ENCODE results near the gene LAYN.

The LAYN gene

DNA sequence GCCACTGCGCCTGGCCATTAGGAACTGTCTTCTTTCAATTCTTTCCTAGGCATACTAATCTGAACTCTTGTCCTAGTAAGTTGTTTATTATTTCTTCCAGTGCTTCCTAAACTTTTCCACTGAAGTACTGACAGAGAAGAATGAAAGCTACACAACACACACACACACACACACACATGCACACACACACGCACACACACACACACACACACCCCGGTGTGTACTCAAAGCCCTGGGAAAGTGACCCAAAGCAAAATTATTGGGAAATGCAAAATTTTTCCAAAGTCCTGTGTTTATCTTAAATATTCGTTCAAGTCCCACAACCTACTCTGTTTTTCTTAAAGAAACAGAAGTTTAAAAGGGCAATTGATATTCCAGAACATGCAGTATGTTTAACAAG lies 42.4 kb downstream of the LAYN start:
- TF ChIP-seq, protein P1, sequence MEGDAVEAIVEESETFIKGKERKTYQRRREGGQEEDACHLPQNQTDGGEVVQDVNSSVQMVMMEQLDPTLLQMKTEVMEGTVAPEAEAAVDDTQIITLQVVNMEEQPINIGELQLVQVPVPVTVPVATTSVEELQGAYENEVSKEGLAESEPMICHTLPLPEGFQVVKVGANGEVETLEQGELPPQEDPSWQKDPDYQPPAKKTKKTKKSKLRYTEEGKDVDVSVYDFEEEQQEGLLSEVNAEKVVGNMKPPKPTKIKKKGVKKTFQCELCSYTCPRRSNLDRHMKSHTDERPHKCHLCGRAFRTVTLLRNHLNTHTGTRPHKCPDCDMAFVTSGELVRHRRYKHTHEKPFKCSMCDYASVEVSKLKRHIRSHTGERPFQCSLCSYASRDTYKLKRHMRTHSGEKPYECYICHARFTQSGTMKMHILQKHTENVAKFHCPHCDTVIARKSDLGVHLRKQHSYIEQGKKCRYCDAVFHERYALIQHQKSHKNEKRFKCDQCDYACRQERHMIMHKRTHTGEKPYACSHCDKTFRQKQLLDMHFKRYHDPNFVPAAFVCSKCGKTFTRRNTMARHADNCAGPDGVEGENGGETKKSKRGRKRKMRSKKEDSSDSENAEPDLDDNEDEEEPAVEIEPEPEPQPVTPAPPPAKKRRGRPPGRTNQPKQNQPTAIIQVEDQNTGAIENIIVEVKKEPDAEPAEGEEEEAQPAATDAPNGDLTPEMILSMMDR (IDR thresholded peaks at IDR 0.05; ENCODE audit: extremely low read depth, insufficient read depth, missing control alignments), result no peak
- in situ Hi-C loops (cut with MboI; ENCODE audit: low pct_unique_long_range_greater_than_20kb, low sequenced_read_pairs, unreplicated experiment), result loop anchor here (10.0 kb wide), 1 partner anchor 262 kb away; no protein-coding TSS in a partner anchor
- DNase-seq (ENCODE audit: low spot score), result no peak

DNA sequence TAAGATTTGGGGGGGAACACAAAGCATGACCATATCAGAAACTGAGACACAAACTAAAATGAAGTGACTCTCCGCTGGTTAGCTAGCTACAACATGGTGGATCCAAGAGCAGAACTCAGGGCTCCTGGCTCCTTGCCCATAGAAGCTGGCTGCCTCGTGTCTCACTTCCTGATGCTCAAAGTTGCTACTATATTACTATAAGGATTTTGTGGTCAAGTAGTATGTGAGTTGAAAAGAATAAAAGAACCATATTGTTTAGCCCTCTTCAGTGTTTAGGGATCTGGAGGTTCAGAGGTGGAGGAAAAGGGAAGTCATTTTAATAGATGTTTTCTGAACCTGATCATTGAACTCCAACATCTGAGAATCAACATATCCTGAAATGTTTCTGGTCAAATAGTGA lies 44.9 kb downstream of the LAYN start:
- DNase-seq (ENCODE audit: low spot score), result no peak
- in situ Hi-C loops (cut with MboI; ENCODE audit: low pct_unique_long_range_greater_than_20kb, low sequenced_read_pairs, unreplicated experiment), result loop anchor here (10.0 kb wide), 1 partner anchor 259 kb away; no protein-coding TSS in a partner anchor
- TF ChIP-seq, protein P1 (IDR thresholded peaks at IDR 0.05; ENCODE audit: extremely low read depth, insufficient read depth, missing control alignments), result no peak

DNA sequence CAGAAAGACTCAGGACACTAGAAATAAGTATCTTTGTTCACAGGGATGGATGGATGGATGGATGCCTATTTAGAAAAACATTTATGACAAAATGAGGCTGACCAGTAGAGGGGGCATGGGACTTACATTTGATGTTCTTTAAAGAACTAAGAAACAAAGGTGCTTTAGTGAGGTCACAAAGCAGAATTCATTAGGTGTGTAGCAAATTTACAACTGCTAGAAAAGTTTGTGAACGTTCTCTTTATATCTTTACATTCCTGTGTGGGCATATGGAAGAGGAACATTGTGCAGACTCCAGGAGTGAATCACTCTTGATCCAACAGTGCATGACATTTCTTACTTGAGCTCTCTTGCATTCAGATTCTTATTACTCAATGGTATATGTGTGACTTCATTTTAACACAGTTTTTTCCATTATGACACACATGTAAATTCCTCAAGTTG lies 45.9 kb downstream of the LAYN start:
- in situ Hi-C loops (cut with MboI; ENCODE audit: low pct_unique_long_range_greater_than_20kb, low sequenced_read_pairs, unreplicated experiment), result loop anchor here (10.0 kb wide), 1 partner anchor 258 kb away; no protein-coding TSS in a partner anchor
- peak; percentile 43 for DNase-seq (ENCODE audit: low spot score)
- TF ChIP-seq, protein P1 (IDR thresholded peaks at IDR 0.05; ENCODE audit: extremely low read depth, insufficient read depth, missing control alignments), result peak; percentile 62

DNA sequence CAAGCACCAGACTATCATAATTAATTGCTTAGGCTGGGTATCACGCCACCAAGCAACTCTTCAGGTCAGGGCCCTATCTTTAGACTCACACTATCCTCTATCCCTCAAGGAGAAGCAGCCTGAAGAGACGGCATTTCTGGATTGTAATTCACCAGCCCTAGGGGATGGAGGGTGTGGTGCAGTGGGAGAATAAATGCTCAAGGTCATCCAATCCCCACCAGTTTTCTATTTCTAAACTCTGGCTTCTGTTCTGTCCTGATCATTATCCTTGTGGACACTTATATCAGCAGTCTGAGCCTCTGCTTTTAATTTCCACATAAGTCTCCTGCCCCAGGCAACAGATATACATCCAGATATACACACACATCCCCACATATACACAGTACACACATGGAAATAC lies 48.6 kb downstream of the LAYN start:
- TF ChIP-seq, protein P1 (IDR thresholded peaks at IDR 0.05; ENCODE audit: extremely low read depth, insufficient read depth, missing control alignments), result no peak
- in situ Hi-C loops (cut with MboI; ENCODE audit: low pct_unique_long_range_greater_than_20kb, low sequenced_read_pairs, unreplicated experiment), result loop anchor here (10.0 kb wide), 1 partner anchor 256 kb away; no protein-coding TSS in a partner anchor
- DNase-seq (ENCODE audit: low spot score), result no peak

DNA sequence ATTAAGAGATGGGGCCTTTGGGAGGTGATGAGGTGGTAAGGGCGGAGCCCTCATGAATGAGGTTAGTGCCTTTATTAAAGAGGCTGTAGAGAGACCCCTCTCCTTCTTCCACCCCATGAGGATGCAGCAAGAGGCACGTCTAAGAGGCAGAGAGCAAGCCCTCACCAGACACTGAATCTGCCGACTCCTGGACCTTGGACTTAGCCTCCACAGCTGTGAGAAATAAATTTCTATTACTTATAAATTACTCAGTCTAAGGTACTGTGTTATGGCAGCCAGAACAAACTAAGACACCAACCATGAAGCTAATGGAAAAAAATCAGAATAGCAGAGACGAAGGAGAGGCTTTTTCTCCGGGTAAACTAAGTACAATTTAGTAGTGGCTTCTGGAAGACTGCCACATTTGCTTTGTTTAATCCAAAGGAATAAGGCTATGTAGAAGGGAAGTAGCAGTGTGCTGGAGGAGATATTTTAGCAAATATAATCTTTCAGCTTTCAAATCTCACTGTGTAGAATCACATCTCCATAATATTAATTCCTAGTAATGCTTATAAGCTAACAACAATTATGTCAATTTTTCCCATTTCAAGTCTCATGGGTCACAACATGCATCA lies 49.5 kb downstream of the LAYN start:
- TF ChIP-seq, protein P1 (IDR thresholded peaks at IDR 0.05; ENCODE audit: extremely low read depth, insufficient read depth, missing control alignments), result no peak
- no peak for DNase-seq (ENCODE audit: low spot score)
- in situ Hi-C loops (cut with MboI; ENCODE audit: low pct_unique_long_range_greater_than_20kb, low sequenced_read_pairs, unreplicated experiment), result loop anchor here (10.0 kb wide), 1 partner anchor 255 kb away; no protein-coding TSS in a partner anchor

DNA sequence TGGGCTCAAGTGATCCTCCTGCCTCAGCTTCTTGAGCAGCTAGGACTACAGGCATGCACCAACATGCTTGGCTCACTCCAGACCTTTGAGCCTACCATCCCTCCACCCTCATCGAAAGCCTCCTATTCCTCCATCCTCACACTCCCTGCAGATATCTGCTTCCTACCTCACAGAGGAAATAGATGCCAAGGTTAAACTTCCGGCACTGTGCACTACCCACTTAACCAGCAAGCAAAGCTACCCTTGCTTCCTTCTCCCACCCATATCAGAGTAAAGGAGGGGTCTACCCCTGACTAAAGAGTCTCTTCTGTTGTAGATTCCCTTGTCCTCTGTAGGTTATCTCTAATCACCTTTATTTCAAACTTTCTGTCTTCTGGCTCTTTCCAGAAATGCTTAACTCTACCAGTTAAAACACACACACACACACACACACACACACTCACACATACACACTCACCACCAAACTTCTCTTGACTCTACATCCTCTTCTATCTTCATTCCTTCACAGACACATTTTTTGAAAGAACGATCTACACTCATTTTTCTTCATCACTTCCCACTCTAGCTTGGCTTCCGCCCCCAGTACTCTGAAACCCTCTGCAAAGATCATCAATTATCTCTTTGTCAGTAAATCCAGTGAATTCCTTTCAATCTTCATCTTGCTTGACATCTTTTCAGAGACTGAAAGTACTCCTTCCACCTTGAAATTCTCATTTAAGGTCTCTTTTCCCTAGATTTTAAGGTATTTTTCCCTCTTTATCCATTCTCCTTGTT lies 50.9 kb downstream of the LAYN start:
- TF ChIP-seq, protein P1 (IDR thresholded peaks at IDR 0.05; ENCODE audit: extremely low read depth, insufficient read depth, missing control alignments), result no peak
- no peak for DNase-seq (ENCODE audit: low spot score)
- in situ Hi-C loops (cut with MboI; ENCODE audit: low pct_unique_long_range_greater_than_20kb, low sequenced_read_pairs, unreplicated experiment), result no loop called here
